ENCODE results near the gene CASQ1.

- TF ChIP-seq POLR2A (IDR thresholded peaks at IDR 0.05) (no peak), CTCF (IDR thresholded peaks at IDR 0.05) (no peak)
These were observed 2.0 kb upstream of the CASQ1 start for GRCh38 chr1:160188341-160188740.

Data from right lobe of liver (tissue), 4 donors.